ENCODE measurements around the gene PRKG1.
"Not testable (repeated sequence)": the region's sequence is repeated elsewhere in the genome, so short reads cannot be mapped to it uniquely, and the experiment has no call there.

Gene PRKG1

GRCh38 chr10:51669041-51669440 is 594.8 kb downstream of the PRKG1 start:
- no peak for DNase-seq

GRCh38 chr10:51672039-51672535 is 597.8 kb downstream of the PRKG1 start:
- DNase-seq: no peak

- no peak for DNase-seq
Measured at GRCh38 chr10:51675088-51675487, 600.8 kb downstream of the PRKG1 start.

GRCh38 chr10:51679841-51680240 is 605.6 kb downstream of the PRKG1 start:
- DNase-seq: no peak

- DNase-seq: peak; percentile 46
Measured at GRCh38 chr10:51683031-51683691, 608.9 kb downstream of the PRKG1 start.

GRCh38 chr10:51685768-51686167 is 611.5 kb downstream of the PRKG1 start:
- no peak for DNase-seq

- no peak for DNase-seq
Measured at GRCh38 chr10:51687296-51687695, 613.0 kb downstream of the PRKG1 start.

GRCh38 chr10:51688826-51689225 is 614.5 kb downstream of the PRKG1 start:
- DNase-seq: not testable (repeated sequence)

- DNase-seq: no peak
Measured at GRCh38 chr10:51689536-51689935, 615.2 kb downstream of the PRKG1 start.

GRCh38 chr10:51691135-51691534 is 616.8 kb downstream of the PRKG1 start:
- DNase-seq: no peak

- DNase-seq: no peak
Measured at GRCh38 chr10:51694086-51694768, 619.9 kb downstream of the PRKG1 start.

GRCh38 chr10:51696251-51696650 is 622.0 kb downstream of the PRKG1 start:
- no peak for DNase-seq

- no peak for DNase-seq
Measured at GRCh38 chr10:51698473-51699063, 624.3 kb downstream of the PRKG1 start.

- no peak for DNase-seq
Measured at GRCh38 chr10:51699145-51699474, 624.8 kb downstream of the PRKG1 start.

- peak; percentile 95 for DNase-seq
Measured at GRCh38 chr10:51699475-51700227, 625.4 kb downstream of the PRKG1 start, which contains the start of gene CSTF2T. CSTF2T (minus strand) TSS chr10:51699595; CDS start chr10:51699549, 46 bp downstream.

GRCh38 chr10:51700228-51700817 is 626.0 kb downstream of the PRKG1 start:
- DNase-seq: peak; percentile 60

GRCh38 chr10:51705774-51706173 is 631.5 kb downstream of the PRKG1 start:
- no peak for DNase-seq

- DNase-seq: peak; percentile 58
Measured at GRCh38 chr10:51706225-51706624, 631.9 kb downstream of the PRKG1 start.

- no peak for DNase-seq
Measured at GRCh38 chr10:51707392-51707791, 633.1 kb downstream of the PRKG1 start.

- no peak for DNase-seq
Measured at GRCh38 chr10:51707821-51708424, 633.6 kb downstream of the PRKG1 start.

- DNase-seq: no peak
Measured at GRCh38 chr10:51708609-51709008, 634.3 kb downstream of the PRKG1 start.

GRCh38 chr10:51709324-51709972 is 635.2 kb downstream of the PRKG1 start:
- no peak for DNase-seq

Data from fibroblast of skin of right quadriceps (primary cell).